SK-MEL-5 (cell line): ENCODE results near the gene RAB5IF. TPM values are rescaled to one million over a fixed set of nuclear protein-coding genes. Genes with fewer than 3 reads are reported as not detected.

Experiments used
- DNase-seq: peaks from one replicate; pipeline ENCODE4 v3.0.0-alpha.2; 2016; ENCODE audit warnings: low read depth, low spot score
- in situ Hi-C: cut with HindIII; loops from 2 replicates; pipeline ENCODE4 v1.10.0; 2016; ENCODE audit warnings: low sequenced_read_pairs, high pct_unique_total_duplicates, low pct_unique_long_range_greater_than_20kb
- small RNA-seq, 2 experiments: library from RNA; depleted of rRNA; stranded (forward); fragments of <200 nt; gene quantifications; one replicate each; pipeline ENCODE3, GENCODE V24; 2014
- total RNA-seq: library from RNA; depleted of rRNA; stranded (reverse); fragments of >200 nt; shearing (Covaris generic); gene quantifications from 2 replicates; pipeline ENCODE4 v1.2.3, GENCODE V29; 2014; rRNA removed

The RAB5IF gene
- total RNA-seq, 1 experiment from 2014 or later = 190 TPM

DNA sequence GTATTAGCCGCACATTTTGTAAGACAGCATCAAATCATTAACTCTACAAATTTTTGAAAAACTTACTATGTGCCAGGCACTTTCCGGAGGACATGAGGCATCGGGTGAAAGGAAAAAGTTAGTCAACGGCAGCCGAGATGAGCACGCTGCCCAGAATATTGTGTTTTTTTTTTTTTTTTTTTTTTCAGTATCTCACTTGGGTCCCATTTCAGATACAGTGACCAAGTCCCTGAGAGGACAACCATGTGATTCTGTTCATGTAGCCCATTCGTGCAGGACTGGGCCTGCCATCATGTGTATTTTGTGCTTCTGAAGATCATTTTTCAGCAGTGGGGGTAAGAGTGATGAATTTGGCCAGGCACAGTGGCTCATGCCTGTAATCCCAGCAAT is 39.1 kb downstream of the RAB5IF start:
- in situ Hi-C loops = no loop called here
- no peak for DNase-seq

- in situ Hi-C loops = no loop called here
- DNase-seq = no peak
Measured at GRCh38 chr20:36645353-36645752, 39.8 kb downstream of the RAB5IF start.

- no peak for DNase-seq
- in situ Hi-C loops = no loop called here
Measured at GRCh38 chr20:36645998-36646397, 40.4 kb downstream of the RAB5IF start, which contains the start of gene SLA2. Gene SLA2 (minus strand): TSS chr20:36646196. CDS start chr20:36641335, 4,861 bp downstream.

DNA sequence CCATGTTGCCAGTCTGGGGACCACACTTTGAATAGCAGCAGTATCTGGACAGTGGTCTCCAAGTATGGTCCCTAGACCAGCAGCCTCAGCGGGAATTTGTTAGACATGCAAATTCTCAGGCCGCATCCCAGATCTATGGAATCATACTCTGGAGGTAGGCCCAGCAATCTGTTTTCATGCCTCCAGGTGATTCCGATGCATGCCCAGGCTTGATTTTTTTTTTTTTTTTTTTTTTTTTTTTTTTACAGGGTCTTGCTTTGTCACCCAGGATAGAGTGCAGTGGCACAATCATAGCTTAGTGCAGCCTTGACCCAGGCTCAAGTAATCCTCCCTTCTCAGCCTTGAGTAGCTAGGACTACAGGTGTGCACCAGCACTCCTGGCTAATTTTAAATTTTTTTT is 41.1 kb downstream of the RAB5IF start:
- DNase-seq = no peak
- in situ Hi-C loops = no loop called here

- in situ Hi-C loops = no loop called here
- DNase-seq = no peak
Measured at GRCh38 chr20:36647196-36648121, 41.9 kb downstream of the RAB5IF start.

DNA sequence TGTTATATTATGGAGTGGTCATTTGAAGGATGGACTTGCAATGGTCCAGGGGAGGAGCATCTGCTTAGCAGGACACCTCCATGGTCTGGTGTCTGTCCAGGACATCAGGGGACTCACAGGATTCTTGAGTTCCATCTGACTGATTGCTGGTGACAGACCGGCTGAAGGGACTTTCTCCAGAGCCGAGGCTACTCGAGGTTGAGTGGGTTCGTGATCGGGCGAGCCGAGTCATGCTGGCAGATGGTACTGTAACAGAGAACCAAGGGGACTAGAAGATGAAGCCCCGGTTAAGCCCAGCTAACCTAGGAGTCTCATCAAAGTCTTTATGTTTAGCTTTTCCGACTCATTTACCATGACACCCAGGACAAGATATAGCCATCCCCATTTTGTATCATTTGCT is 47.9 kb downstream of the RAB5IF start:
- DNase-seq = no peak
- in situ Hi-C loops = no loop called here

GRCh38 chr20:36654506-36654905 is 48.9 kb downstream of the RAB5IF start:
- no peak for DNase-seq
- in situ Hi-C loops = no loop called here

DNA sequence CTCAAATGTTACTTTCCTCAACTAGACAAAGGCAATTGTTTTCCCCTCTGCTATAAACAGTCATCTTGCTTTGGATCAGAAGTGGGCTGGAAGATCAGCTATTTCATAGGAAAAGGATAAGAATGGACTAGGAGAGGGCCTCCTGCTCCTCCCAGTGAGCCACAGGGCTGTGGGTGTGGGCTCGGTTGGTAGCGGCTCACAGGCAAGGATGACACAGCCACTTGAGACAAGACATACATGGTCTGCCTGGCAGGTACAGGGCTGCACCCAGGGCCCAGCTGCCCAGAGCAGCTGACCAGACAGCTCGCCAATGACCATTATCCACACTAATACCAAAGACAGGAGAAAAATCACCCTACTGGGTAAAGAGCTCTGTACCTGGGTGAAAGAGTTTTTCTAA is 49.4 kb downstream of the RAB5IF start:
- DNase-seq = no peak
- in situ Hi-C loops = no loop called here

DNA sequence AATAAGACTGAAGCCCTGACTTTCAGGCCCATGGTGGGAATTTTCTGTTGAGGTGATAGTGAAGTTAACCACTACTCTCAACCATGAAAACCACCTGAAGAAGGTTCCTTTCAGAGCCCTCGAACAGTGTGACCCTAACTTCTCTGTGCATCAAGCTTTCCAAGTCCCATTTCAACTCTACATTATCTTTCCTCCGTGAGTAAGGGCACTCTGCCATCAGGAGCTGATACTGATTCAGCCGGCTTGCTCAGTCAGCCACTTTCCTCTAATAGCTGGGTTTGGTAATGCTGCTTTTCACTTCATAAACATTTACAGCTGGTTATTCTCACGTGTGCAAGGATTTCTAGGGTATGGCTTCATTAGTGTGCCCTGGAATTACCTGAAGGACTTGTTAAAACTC is 51.2 kb downstream of the RAB5IF start:
- in situ Hi-C loops = no loop called here
- no peak for DNase-seq

GRCh38 chr20:36658300-36658699 is 52.7 kb downstream of the RAB5IF start:
- in situ Hi-C loops = no loop called here
- DNase-seq = no peak

Small RNAs within 50 kb of the gene (small RNA-seq; reads per million reads assigned to genes)
- 0 reads per million in 2 experiments for gene RF00017

Other genes starting within 250 kb of the RAB5IF start
- not detected in 2 replicates for gene MYL9, start 64.3 kb upstream of the RAB5IF start, total RNA-seq
- 13.8 and 16.2 TPM in 2 replicates for gene TGIF2, start 32.2 kb upstream of the RAB5IF start, total RNA-seq
- gene SLA2, start 40.4 kb downstream of the RAB5IF start, total RNA-seq = not detected in 2 replicates
- 18.3 and 19.7 TPM in 2 replicates for gene NDRG3, start 140.3 kb downstream of the RAB5IF start, total RNA-seq
- gene DSN1, start 168.0 kb downstream of the RAB5IF start, total RNA-seq = 27.4 and 28.4 TPM in 2 replicates